LNCAP (cell line): Measurements from ENCODE around the gene KRTAP10-10.

Experiments
- TF ChIP-seq, protein P1 (sequence below): fragments of 450-650 bp; IDR thresholded peaks from 2 replicates; pipeline ENCODE4 v1.5.1; 2017; ENCODE audit warnings: mild to moderate bottlenecking

The KRTAP10-10 gene

DNA sequence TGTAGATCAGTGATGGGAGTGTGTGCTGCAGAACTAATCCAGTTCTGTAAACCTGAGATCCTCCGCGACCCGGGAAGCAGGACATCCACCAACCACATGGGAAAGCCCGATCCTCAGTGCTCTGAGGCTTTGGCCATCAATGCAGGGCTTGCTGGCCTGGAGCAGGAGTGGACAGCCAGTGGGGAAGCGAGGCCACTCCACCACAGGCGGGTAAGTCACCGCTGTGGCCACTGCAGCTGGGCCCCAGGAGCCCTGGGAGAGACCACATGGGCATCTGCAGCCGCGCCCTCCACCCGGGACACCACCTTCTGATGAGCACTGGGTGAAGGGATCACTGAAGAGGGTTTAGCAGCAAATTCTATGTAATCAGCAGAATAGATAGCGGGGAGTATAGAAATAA lies 44.0 kb downstream of the KRTAP10-10 start:
- TF ChIP-seq, protein P1, sequence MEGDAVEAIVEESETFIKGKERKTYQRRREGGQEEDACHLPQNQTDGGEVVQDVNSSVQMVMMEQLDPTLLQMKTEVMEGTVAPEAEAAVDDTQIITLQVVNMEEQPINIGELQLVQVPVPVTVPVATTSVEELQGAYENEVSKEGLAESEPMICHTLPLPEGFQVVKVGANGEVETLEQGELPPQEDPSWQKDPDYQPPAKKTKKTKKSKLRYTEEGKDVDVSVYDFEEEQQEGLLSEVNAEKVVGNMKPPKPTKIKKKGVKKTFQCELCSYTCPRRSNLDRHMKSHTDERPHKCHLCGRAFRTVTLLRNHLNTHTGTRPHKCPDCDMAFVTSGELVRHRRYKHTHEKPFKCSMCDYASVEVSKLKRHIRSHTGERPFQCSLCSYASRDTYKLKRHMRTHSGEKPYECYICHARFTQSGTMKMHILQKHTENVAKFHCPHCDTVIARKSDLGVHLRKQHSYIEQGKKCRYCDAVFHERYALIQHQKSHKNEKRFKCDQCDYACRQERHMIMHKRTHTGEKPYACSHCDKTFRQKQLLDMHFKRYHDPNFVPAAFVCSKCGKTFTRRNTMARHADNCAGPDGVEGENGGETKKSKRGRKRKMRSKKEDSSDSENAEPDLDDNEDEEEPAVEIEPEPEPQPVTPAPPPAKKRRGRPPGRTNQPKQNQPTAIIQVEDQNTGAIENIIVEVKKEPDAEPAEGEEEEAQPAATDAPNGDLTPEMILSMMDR: no peak

DNA sequence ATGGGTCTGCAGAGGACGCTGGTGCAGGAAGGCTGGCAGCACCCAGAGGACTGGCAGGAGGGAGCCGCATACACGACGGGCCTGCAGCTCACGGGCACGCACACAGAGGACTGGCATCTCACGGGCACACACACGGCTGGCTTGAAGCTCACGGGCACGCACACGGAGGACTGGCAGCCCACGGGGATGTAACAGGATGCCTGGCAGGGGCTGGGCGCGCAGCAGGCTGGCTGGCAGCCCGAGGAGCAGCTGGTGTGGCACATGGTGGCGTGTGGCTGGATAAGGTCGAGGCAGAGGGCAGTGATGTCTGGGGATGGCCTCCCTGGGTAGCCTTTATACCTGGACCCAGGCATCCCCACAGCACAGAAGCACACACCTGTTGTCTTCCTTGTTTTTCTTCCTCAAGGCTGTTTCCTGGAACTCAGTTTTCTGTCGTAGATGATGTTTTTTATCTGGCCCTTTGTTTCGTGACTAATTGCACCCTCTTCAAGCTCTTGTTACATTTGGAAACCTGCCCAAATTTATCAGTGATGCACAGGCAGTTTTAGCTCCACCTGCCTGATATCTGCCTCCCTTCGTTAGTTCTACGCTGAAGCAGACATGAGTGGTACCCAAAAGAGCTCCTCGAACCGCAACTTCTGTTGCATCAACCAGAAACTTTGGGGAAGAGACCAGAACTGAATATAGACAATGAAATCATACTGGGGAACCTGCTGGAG lies 44.9 kb downstream of the KRTAP10-10 start, which contains the start of gene KRTAP12-1:
TSS of gene KRTAP12-1 (minus strand) at position 303 of the 719 bp plus-strand sequence. CDS start at position 263, 40 bp downstream.
- TF ChIP-seq, protein P1: no peak

DNA sequence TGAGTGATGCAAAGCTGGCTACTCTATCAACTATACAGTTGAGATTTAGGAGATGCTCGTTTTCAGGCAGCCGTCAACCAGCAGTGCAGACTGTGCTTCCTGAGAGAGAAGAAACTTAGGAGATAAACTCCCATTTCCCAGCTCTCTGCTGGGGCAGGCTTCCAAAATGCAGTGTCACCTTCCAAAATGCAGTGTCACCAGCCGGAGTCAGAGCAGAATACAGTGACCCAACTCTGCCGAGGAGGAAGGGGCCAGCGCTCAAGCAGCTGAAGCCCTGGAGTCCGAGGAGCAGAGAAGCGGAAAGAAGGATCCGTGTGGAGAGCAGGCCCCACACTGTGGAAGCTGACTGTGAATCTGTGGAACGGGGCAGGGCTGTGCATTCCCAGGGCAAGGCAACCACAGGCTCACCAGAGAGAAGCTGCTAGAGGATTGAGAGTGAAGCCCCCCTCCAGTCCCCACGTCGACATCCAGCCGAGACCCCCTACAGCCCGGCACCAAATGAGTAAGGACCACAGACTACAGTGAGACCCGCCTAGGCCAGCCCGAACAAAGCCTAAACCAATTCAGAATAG lies 45.5 kb downstream of the KRTAP10-10 start:
- TF ChIP-seq, protein P1: no peak

DNA sequence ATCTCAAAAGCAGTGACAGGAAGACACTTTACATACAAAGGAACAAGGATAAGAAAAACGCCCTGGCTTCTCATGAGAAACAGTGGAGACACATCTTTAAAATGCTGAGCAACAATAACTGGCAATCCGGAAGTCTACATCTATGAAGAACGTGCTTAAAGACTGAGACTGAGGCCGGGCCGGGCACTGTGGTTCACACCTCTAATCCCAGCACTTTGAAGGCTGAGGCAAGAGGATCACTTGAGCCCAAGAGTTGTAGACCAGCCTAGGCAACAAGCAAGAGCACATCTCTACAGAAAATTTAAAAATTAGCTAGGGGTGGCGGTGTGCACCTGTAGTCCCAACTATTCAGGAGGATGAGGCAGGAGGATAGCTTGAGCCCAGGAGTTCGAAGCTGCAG lies 46.9 kb downstream of the KRTAP10-10 start:
- TF ChIP-seq, protein P1: no peak

DNA sequence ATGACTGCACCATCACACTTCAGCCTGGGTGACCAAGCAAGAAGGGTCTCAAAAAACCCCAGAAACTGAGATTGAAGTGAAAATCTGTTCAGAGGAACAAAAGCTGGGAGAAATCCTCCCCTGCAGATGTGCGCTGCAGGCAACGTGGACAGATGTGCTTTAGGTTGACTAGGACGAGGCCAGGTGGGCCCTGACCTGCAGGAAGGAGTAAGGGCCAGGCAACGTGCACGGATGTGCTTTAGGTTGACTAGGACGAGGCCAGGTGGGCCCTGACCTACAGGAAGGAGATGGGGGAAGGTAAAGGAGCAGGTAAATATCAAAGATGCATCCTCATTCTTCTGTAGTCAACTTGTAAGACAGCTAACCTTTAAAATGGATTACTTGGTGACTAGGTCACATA lies 47.3 kb downstream of the KRTAP10-10 start:
- TF ChIP-seq, protein P1: no peak

DNA sequence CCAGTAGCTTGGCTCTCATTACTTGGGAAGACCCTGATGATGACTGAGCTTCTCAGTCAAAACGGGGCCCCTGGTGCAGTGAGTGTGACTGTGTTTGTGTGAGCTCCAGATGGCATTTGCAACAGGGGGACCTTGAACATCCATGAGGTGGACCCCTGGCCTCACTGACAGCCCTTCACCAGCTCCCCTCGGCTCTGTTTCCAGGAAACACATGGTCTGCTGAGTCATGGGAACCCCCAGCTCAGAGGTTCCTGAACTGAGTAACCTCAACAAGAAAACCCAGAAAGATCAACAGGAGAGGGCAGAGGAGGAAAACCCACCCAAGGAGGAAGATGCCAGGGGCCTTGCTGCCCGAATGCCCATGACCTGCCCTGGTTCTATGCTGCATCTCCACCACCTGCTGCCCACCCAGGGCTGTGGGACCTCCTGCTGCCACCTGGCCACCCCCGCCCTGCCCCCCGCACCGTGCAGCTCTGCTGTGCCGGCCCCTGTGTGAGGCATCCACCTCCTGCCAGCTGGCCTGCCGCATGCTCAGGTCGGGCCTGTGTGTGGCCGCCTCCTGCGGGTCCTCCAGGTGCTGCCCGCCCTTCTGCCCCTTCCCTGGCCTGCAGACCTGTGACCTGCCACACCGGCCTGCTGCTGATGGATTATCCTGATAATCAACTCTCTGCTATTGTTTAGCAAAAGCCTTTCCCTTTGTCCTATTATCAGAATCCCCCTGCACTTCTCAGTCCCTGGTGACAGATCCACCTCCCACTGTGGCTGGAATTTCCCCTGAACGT lies 49.0 kb downstream of the KRTAP10-10 start:
- TF ChIP-seq, protein P1: no peak

DNA sequence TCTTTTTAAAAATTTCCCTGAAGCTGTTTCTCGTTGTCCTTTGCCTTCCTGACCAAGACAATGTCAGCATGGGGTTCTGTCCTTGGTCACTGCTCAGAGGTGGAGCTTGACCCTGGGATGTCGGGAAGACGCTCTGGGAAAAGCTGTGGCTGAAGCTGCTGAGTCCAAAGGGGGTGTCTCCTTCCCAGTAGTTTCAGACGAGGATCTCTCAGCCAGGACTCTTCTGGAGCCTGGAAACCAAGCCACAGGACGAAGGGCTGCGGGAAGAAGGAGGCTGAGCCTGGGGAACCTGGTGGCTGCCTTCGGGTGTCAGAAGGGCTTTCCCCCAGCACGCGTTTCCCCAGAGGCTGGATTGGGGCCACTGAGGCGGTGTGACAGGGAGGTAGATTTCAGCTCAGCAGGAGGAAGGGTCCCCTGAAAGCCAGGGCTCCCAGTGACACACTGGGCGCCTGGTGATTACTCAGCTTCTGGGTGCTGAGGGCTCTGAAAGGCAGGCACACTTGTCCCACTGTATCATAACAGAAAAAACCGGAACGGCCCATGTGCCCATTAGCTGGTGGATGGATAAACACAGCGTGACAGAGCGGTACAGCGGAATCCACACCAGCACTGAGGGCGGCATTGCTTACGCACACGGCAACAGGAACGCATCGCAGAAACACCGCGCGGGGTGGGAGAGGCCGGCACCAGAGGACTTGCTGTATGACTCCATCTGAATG lies 49.8 kb downstream of the KRTAP10-10 start:
- TF ChIP-seq, protein P1: no peak
